ENCODE data around the gene ADAR.

ADAR gene

DNA sequence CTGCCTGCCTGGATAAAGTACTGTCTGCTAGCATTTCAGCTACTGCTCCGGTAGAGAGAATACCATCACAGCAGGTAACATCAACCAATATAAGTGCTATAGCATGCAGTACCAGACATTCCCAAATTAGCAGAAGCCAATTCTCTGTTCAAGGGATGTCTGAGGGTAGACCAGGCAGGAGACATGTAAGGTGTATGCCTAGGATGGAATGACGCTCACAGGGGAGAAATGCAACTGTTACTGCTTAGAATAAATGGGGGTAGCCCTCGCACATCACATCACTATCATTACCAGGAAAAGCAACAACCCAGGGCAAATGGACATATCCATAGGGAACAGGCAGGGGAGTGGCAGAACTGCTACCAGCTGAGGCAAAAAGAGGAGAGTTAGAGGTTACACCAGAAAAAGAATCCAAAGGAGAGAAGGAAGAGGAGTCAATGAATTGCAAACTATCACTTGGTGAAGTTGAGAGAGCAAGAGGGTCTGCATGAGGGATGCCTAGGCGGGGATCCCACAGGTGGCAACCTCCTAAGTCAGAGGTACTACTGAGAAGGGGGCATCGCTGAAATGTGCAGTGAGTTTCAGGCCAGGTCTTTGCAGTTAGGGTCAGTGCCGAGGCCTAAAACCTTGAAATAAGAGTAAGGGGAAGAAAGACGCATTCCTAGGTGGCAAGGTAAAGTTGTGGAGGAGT lies 50.6 kb downstream of the ADAR start:
- no peak for DNase-seq (ENCODE audit: low read depth)
- TF ChIP-seq CTCF (conservative IDR thresholded peaks at IDR 0.05; ENCODE audit: low read length) = no peak
- H3K4me3 ChIP-seq (ENCODE audit: low read length) = peak overlapping the region; percentile 73

DNA sequence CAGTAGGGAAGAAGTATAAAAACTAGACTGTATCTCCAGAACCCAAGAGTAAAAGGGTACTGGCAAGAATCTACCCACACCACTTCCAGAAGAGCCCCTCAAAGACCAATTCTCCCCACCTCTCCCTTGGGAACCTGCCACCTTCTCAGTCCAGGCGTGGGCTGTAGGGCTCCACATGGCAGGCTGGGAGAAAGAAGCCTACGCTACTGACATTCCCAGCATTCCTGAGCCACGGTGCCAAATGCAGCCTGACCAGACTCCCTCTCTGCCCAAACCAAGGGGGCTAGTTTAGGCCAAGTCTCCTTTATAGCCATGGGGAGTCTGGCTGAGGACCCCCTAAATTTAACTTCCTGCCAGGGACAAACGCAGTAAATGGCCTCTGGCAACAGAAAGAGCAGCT lies 51.6 kb downstream of the ADAR start:
- no peak for TF ChIP-seq CTCF (conservative IDR thresholded peaks at IDR 0.05; ENCODE audit: low read length)
- peak; percentile 57 for DNase-seq (ENCODE audit: low read depth)
- peak overlapping the region; percentile 73 for H3K4me3 ChIP-seq (ENCODE audit: low read length)

DNA sequence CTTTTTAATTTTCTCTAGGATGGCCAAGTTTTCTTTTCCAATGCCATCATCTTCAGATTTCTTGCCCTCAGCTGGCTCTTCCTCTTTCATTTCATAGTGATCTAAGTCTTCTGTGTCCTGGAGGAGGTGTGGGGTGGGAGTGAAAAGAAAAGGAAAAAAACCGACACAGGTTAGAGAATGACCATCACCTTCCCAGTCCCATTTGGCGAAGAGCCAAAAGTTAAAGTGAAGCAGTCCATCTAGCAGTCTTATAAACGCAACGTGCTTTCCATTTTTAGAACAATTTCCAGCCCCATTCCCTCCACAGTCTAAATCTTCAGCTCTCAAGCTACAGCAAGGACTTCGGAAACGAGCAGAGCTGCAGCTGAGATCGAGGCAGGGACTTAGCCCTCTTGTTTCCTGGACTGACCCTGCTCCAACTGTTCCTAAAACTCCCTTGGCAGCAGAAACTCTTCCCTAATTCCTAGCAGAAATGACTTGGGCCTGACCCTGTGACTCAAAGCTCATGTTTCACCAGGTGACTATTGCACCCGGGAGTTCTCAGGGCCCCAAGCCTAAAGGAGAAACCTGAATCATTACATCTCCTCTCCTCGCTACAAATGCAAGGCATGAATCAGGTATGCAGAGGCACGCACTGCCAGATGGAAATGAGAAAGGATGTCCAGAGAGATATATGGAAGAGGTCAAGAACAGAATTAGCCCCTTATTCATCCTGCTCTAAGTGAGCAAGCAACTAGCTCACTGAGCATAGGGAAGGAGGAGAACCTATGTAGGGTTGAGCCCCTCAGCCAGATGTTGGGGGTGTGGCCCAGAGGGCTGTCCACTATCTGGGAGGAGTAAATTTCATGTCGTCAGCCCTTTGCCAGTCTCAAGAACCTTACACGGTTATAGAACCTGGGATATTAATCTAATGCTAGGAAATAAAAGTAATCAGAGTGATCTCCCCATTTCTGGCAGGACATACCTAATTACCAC lies 54.6 kb downstream of the ADAR start:
- DNase-seq (ENCODE audit: low read depth) = no peak
- no peak overlapping the region for H3K4me3 ChIP-seq (ENCODE audit: low read length)
- no peak for TF ChIP-seq CTCF (conservative IDR thresholded peaks at IDR 0.05; ENCODE audit: low read length)

DNA sequence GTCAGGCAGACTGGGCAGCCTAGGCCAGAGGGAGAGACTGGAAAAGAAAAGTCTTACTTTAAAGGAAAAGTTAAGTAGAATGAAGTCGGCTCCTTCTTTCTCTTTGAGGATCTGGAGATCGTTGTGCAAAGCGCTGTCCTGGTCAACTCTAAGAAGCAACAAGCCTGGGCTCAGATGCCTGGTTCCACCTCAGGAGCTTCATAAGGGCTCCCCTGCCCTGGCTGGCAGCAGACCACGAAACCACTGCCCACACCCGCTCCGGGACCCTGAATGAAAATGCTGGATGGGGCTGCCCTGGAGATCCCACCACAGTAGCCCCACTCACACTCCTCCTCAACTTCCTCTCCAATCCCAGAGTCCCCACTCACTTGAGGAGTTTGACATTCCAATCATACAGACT lies 56.0 kb downstream of the ADAR start:
- H3K4me3 ChIP-seq (ENCODE audit: low read length) = no peak overlapping the region
- DNase-seq (ENCODE audit: low read depth) = no peak
- TF ChIP-seq CTCF (conservative IDR thresholded peaks at IDR 0.05; ENCODE audit: low read length) = no peak

DNA sequence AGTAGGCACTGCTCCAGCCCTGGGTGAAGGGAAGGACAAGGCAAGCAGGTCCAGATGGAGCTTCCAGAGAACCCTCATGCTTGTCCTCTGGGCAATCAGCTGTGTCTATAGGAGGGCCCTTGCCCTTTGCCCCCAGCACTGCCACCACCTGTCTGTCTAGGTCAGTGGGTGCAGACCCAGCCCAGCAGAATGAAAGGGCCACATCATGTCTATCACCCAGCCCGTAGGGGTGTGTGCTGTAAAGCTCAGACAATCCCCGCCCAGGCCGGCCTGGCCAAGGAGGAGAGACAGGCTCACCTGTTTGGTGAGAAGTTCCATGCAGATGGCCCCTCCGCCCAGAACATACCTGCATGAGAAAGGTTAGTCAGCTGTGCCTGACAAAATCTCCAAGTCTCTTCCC lies 56.5 kb downstream of the ADAR start:
- H3K4me3 ChIP-seq (ENCODE audit: low read length) = no peak overlapping the region
- TF ChIP-seq CTCF (conservative IDR thresholded peaks at IDR 0.05; ENCODE audit: low read length) = no peak
- no peak for DNase-seq (ENCODE audit: low read depth)

GRCh38 chr1:154550657-154551056 lies 57.3 kb downstream of the ADAR start:
- H3K4me3 ChIP-seq (ENCODE audit: low read length) = no peak overlapping the region
- no peak for TF ChIP-seq CTCF (conservative IDR thresholded peaks at IDR 0.05; ENCODE audit: low read length)

More at GRCh38 chr1:154550657-154551056, 57.3 kb downstream of the ADAR start:
- DNase-seq (ENCODE audit: low read depth) = no peak
